K562 (cell line): Measurements from ENCODE around the gene BCL11A. TPM values are rescaled to one million over a fixed set of nuclear protein-coding genes. Genes with fewer than 3 reads are reported as not detected.

Experiments used
- ATAC-seq: fragments of 200-7000 bp; cut with Tn5 transposase; 3 replicates; pipeline ENCODE4 v1.9.1; 2020; ENCODE audit warnings: moderate library complexity
- BruUV-seq: library from RNA; stranded (reverse); fragments of 400-500 nt; replicated peaks from 2 replicates; lab custom pipeline; 2021; lab: Mats Ljungman, UMichigan
- CTCF ChIA-PET: fragments of 300-600 bp; formaldehyde crosslinking; extraction: SDS; loops from one replicate; lab custom pipeline; 2021; ENCODE audit warnings: low intra/inter-chr PET ratio; lab: Yijun Ruan, JAX
- POLR2A ChIA-PET: fragments of 300-600, 350-650 bp; sonication (Branson Sonifier 250); formaldehyde crosslinking; extraction: SDS; loops from one replicate; lab custom pipeline; 2021; ENCODE audit warnings: antibody characterized with exemption, inconsistent platforms; lab: Yijun Ruan, JAX
- DNase-seq, 4 experiments: peaks; one replicate each; pipeline versions ENCODE4 v3.0.0 to v3.0.0-alpha.2; 2011 to 2018; ENCODE audit warnings: low spot score in 3 of 4, mixed read lengths in 3 of 4; ENCODE audit errors: extremely low read depth in 1 of 4
- FAIRE-seq: peaks from 2 replicates; lab custom pipeline; 2011; peaks lifted over from hg19 to GRCh38; lab: Jason Lieb, UNC
- H2AFZ ChIP-seq: 2 replicates; pipeline ENCODE4 v1.6.0; 2011; ENCODE audit warnings: low read depth, low read length, control low read depth, inconsistent platforms
- H3K27ac ChIP-seq: fragments of 200-600 bp; 3 replicates; pipeline ENCODE4 v1.8.0; 2011; ENCODE audit warnings: low read depth, mild to moderate bottlenecking, control low read depth, inconsistent platforms, low read length, moderate library complexity, mixed read lengths; ENCODE audit errors: extremely low read depth
- H3K27me3 ChIP-seq, 2 experiments: fragments of 300-600 bp in 1 of 2; 2 replicates in 1 of 2; 3 replicates in 1 of 2; pipeline versions ENCODE4 v1.6.0 to v1.8.0; 2011; ENCODE audit warnings: inconsistent platforms in 2 of 2, low read length in 2 of 2, mild to moderate bottlenecking in 1 of 2, mixed read lengths in 1 of 2, moderate library complexity in 1 of 2; ENCODE audit not compliant: control insufficient read depth in 2 of 2, insufficient read depth in 2 of 2
- H3K36me3 ChIP-seq: fragments of 300-600 bp; 3 replicates; pipeline ENCODE4 v1.8.0; 2011; ENCODE audit warnings: mild to moderate bottlenecking, low read length, inconsistent platforms; ENCODE audit not compliant: control insufficient read depth, insufficient read depth
- H3K4me1 ChIP-seq, 2 experiments: fragments of 200-600 bp in 1 of 2; replicated peaks in 1 of 2; 2 replicates in 1 of 2; 3 replicates in 1 of 2; pipeline versions ENCODE4 v1.5.1 to v1.8.0; 2011; ENCODE audit warnings: inconsistent platforms in 2 of 2, low read length in 2 of 2, mild to moderate bottlenecking in 1 of 2, mixed read lengths in 1 of 2, moderate library complexity in 1 of 2; ENCODE audit not compliant: control insufficient read depth in 2 of 2, insufficient read depth in 2 of 2
- H3K4me2 ChIP-seq: 2 replicates; pipeline ENCODE4 v1.6.1; 2011; ENCODE audit warnings: low read length, control low read depth, inconsistent platforms, mixed read lengths; ENCODE audit not compliant: insufficient read depth
- H3K4me3 ChIP-seq: fragments of 200-600 bp; sonication (generic), shearing (Covaris generic); 2 replicates; pipeline ENCODE4 v1.5.1; 2016; ENCODE audit warnings: control low read depth, inconsistent platforms
- H3K79me2 ChIP-seq: fragments of 200-600 bp; 3 replicates; pipeline ENCODE4 v1.8.0; 2011; ENCODE audit warnings: low read length, inconsistent platforms; ENCODE audit not compliant: control insufficient read depth, insufficient read depth
- H3K9ac ChIP-seq, 2 experiments: 2 replicates each; pipeline versions ENCODE4 v1.6.0 to v1.6.1; 2011; ENCODE audit warnings: low read depth in 2 of 2, low read length in 2 of 2, control low read depth in 1 of 2, inconsistent platforms in 1 of 2, mild to moderate bottlenecking in 1 of 2, mixed read lengths in 1 of 2; ENCODE audit not compliant: insufficient read depth in 1 of 2
- H3K9me1 ChIP-seq: one replicate; pipeline ENCODE4 v1.6.0; 2011; ENCODE audit warnings: inconsistent platforms, mild to moderate bottlenecking, low read length, moderate library complexity; ENCODE audit not compliant: control insufficient read depth, insufficient read depth
- H3K9me3 ChIP-seq: replicated peaks from 2 replicates; pipeline ENCODE4 v1.5.1; 2011; ENCODE audit warnings: low read depth, low read length, inconsistent platforms; ENCODE audit not compliant: control insufficient read depth, insufficient read depth
- H4K20me1 ChIP-seq: replicated peaks from 2 replicates; pipeline ENCODE4 v1.6.1; 2011; ENCODE audit warnings: low read length, inconsistent platforms, mixed read lengths; ENCODE audit not compliant: control insufficient read depth, insufficient read depth
- CREB1 ChIP-seq, 2 experiments: sonication (generic) in 1 of 2; formaldehyde crosslinking in 1 of 2; IDR thresholded peaks; 2 replicates each; pipeline versions ENCODE4 v1.6.1 to v1.8.0; 2012 to 2022; ENCODE audit warnings: inconsistent platforms in 1 of 2, mild to moderate bottlenecking in 1 of 2, missing genetic modification reagents in 1 of 2, moderate library complexity in 1 of 2
- CREM ChIP-seq: IDR thresholded peaks from 2 replicates; pipeline ENCODE4 v1.6.1; 2014; ENCODE audit warnings: antibody characterized with exemption, low read depth
- EWSR1 ChIP-seq: fragments of 450-650 bp; IDR thresholded peaks from 2 replicates; pipeline ENCODE4 v1.6.1; 2018; ENCODE audit warnings: borderline replicate concordance, mild to moderate bottlenecking, low read depth, moderate library complexity; ENCODE audit not compliant: partially characterized antibody
- NFYB ChIP-seq: IDR thresholded peaks from 2 replicates; pipeline ENCODE4 v1.6.1; 2011; ENCODE audit warnings: mild to moderate bottlenecking, moderate library complexity; ENCODE audit not compliant: insufficient read length; ENCODE audit errors: extremely low read depth
- PRMT5 ChIP-seq: sonication (generic); formaldehyde crosslinking; IDR thresholded peaks from 2 replicates; pipeline ENCODE4 v1.5.0; 2020; ENCODE audit warnings: missing genetic modification reagents
- SNRNP70 ChIP-seq: fragments of 200-400 bp; formaldehyde crosslinking; optimal IDR thresholded peaks from 2 replicates; pipeline ENCODE3; 2017; ENCODE audit warnings: low read depth, low read length
- SP1 ChIP-seq: sonication (generic); formaldehyde crosslinking; IDR thresholded peaks from 2 replicates; pipeline ENCODE4 v1.8.1; 2022; ENCODE audit warnings: mild to moderate bottlenecking, missing genetic modification reagents
- SREBF1 ChIP-seq: fragments of 150-350 bp; IDR thresholded peaks from 2 replicates; pipeline ENCODE4 v1.6.1; 2014; ENCODE audit warnings: antibody characterized with exemption, low read depth, low read length, borderline replicate concordance
- STAT5A ChIP-seq: IDR thresholded peaks from 2 replicates; pipeline ENCODE4 v1.6.1; 2012; ENCODE audit warnings: low read length, inconsistent platforms, borderline replicate concordance
- U2AF2 ChIP-seq: fragments of 200-400 bp; formaldehyde crosslinking; optimal IDR thresholded peaks from 2 replicates; pipeline ENCODE3; 2017; ENCODE audit warnings: low read depth, mild to moderate bottlenecking, low read length
- ZC3H11A ChIP-seq: IDR thresholded peaks from 2 replicates; pipeline ENCODE4 v1.6.1; 2012; ENCODE audit warnings: low read depth, low read length, improper control_type of control experiment
- ZNF239 ChIP-seq: fragments of 250-450 bp; sonication (Bioruptor Pico); IDR thresholded peaks from 2 replicates; pipeline ENCODE4 v1.4.0; 2020; ENCODE audit warnings: mild to moderate bottlenecking
- ZNF408 ChIP-seq: fragments of 250-450 bp; sonication (Bioruptor Pico); IDR thresholded peaks from 2 replicates; pipeline ENCODE4 v1.4.0; 2020; ENCODE audit warnings: low read depth, mild to moderate bottlenecking, moderate library complexity
- WGBS: fragments of 100-300 bp; shearing (Covaris generic); methylation state at CpG from one replicate; pipeline ENCODE4 v1.1.6; 2016; ENCODE audit warnings: low coverage, mixed read lengths; ENCODE audit not compliant: insufficient coverage; ENCODE audit errors: missing lambda C conversion rate; 5-methylcytosine and 5-hydroxymethylcytosine counted together
- in situ Hi-C: fragments of 300-500 bp; cut with MboI; formaldehyde crosslinking; loops from 4 replicates; pipeline ENCODE4 v1.15.0; 2018; ENCODE audit warnings: inconsistent platforms, mixed read lengths
- intact Hi-C: fragments of 100-400 bp; cut with micrococcal nuclease; formaldehyde crosslinking; loops from 2 replicates; pipeline ENCODE4 v1.14.2; 2022
- polyA plus RNA-seq, 8 experiments: library from polyadenylated mRNA; depleted of rRNA in 4 of 8; stranded (reverse) in 5 of 8; unstranded in 3 of 8; fragments of >200 nt; fragmentation: Nextera tagmentation in 2 of 8; fragmentation: Illumina TruSeq in 1 of 8; extraction: Ambion mirVana in 2 of 8; extraction: Trizol in 1 of 8; gene quantifications; 2 replicates each; pipeline versions ENCODE4 v1.2.1 to v1.2.3, GENCODE V29; 2011 to 2014; ENCODE audit warnings: inconsistent platforms in 1 of 8, missing spikeins in 1 of 8
- total RNA-seq, 7 experiments: library from RNA; depleted of rRNA in 6 of 7; stranded (reverse); fragments of >200 nt in 6 of 7; fragmentation: Illumina TruSeq in 2 of 7; extraction: Trizol in 2 of 7; gene quantifications; 2 replicates each; pipeline versions ENCODE4 v1.2.1 to v1.2.3, GENCODE V29; 2011 to 2021; ENCODE audit warnings: low replicate concordance in 1 of 7
- TF ChIP-seq, protein P1 (sequence below), 3 experiments: fragments of 200-800 bp in 1 of 3; fragments of 250-450 bp in 1 of 3; fragments of 450-650 bp in 1 of 3; sonication (Bioruptor Pico) in 1 of 3; sonication (Bioruptor generic) in 1 of 3; formaldehyde crosslinking in 1 of 3; IDR thresholded peaks; 2 replicates each; pipeline versions ENCODE4 v1.6.1 to v1.8.0; 2016 to 2022; ENCODE audit warnings: mild to moderate bottlenecking in 2 of 3, missing genetic modification characterization in 2 of 3, missing compliant biosample characterization in 1 of 3, moderate library complexity in 1 of 3
- TF ChIP-seq, protein P2 (sequence below): fragments of 450-650 bp; IDR thresholded peaks from 2 replicates; pipeline ENCODE4 v1.6.1; 2018; ENCODE audit warnings: mild to moderate bottlenecking, low read depth; ENCODE audit not compliant: partially characterized antibody
- TF ChIP-seq, protein P3 (sequence below): fragments of 250-450 bp; sonication (Bioruptor Pico); IDR thresholded peaks from 2 replicates; pipeline ENCODE4 v1.9.0; 2021; ENCODE audit warnings: mild to moderate bottlenecking, inconsistent platforms

Gene BCL11A
- total and polyA plus RNA-seq, 9 of the 15 experiments (the other 6 are each of a cell fraction or from before 2014, with no cell fraction given) = 0.13 TPM; not detected in 8

DNA sequence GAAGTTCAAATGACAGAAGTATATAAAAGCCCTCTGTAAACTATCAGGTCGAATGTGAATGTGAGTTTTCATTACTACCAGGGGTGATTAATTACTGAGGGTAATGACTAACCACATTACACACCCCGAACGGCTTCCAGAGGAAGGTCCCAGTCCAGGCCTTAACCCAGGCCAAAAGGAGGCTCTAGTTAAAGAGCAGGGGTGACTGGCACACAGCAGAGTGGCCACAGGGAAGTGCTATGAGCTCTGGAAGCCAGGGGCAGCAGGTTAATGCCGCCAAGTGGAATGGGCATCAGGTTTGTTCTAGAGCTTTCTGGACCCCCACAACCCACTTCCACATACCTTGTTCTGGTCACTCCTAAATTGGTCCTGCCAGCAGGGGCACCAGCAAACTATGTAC is 87.7 kb downstream of the BCL11A start:
- ATAC-seq (no peak), FAIRE-seq (no peak), DNase-seq (no peak)
- Histone ChIP-seq H3K36me3 (no peaks in the 10 kb centered on the region), H3K9me3 (no peaks in the 10 kb centered on the region), H3K79me2 (no peaks in the 10 kb centered on the region), H4K20me1 (no peaks in the 10 kb centered on the region), H3K4me2 (no peak overlapping the region), H3K9me1 (no peaks in the 10 kb centered on the region), H3K4me3 (no peak overlapping the region), H3K27me3 (peaks cover 3 to 19% of the 10 kb centered on the region in 2 experiments; a peak in 3 of 5 replicates), H3K4me1 (peaks cover 0 to 8% of the 10 kb centered on the region in 2 experiments; a peak in 2 of 5 replicates), H2AFZ (no peak overlapping the region), H3K27ac (no peak overlapping the region), H3K9ac (no peak overlapping the region)
- BruUV-seq = no TSS peak
- 2% methylated on average over 4 of the region's 4 CpGs for WGBS
- CTCF ChIA-PET = no interaction called here
- intact Hi-C loops = no loop called here
- in situ Hi-C loops = no loop called here
- POLR2A ChIA-PET = no interaction called here
- no peak for TF ChIP-seq ZC3H11A
- no peak for TF ChIP-seq SNRNP70
- TF ChIP-seq, protein P1, sequence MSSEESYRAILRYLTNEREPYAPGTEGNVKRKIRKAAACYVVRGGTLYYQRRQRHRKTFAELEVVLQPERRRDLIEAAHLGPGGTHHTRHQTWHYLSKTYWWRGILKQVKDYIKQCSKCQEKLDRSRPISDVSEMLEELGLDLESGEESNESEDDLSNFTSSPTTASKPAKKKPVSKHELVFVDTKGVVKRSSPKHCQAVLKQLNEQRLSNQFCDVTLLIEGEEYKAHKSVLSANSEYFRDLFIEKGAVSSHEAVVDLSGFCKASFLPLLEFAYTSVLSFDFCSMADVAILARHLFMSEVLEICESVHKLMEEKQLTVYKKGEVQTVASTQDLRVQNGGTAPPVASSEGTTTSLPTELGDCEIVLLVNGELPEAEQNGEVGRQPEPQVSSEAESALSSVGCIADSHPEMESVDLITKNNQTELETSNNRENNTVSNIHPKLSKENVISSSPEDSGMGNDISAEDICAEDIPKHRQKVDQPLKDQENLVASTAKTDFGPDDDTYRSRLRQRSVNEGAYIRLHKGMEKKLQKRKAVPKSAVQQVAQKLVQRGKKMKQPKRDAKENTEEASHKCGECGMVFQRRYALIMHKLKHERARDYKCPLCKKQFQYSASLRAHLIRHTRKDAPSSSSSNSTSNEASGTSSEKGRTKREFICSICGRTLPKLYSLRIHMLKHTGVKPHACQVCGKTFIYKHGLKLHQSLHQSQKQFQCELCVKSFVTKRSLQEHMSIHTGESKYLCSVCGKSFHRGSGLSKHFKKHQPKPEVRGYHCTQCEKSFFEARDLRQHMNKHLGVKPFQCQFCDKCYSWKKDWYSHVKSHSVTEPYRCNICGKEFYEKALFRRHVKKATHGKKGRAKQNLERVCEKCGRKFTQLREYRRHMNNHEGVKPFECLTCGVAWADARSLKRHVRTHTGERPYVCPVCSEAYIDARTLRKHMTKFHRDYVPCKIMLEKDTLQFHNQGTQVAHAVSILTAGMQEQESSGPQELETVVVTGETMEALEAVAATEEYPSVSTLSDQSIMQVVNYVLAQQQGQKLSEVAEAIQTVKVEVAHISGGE (CRISPR knock-in tag; IDR thresholded peaks at IDR 0.05) = no peak
- no peak for TF ChIP-seq SREBF1
- no peak for TF ChIP-seq CREM
- no peak for TF ChIP-seq SP1 (CRISPR knock-in tag)
- TF ChIP-seq NFYB = no peak
- TF ChIP-seq PRMT5 (CRISPR knock-in tag) = no peak
- TF ChIP-seq ZNF408 (CRISPR knock-in tag) = no peak
- TF ChIP-seq CREB1 (IDR thresholded peaks at IDR 0.05) = no peak
- TF ChIP-seq CREB1 (CRISPR knock-in tag; IDR thresholded peaks at IDR 0.05) = no peak
- TF ChIP-seq, protein P2, sequence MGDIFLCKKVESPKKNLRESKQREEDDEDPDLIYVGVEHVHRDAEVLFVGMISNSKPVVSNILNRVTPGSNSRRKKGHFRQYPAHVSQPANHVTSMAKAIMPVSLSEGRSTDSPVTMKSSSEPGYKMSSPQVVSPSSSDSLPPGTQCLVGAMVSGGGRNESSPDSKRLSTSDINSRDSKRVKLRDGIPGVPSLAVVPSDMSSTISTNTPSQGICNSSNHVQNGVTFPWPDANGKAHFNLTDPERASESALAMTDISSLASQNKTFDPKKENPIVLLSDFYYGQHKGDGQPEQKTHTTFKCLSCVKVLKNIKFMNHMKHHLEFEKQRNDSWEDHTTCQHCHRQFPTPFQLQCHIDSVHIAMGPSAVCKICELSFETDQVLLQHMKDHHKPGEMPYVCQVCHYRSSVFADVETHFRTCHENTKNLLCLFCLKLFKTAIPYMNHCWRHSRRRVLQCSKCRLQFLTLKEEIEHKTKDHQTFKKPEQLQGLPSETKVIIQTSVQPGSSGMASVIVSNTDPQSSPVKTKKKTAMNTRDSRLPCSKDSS = no peak
- TF ChIP-seq EWSR1 = no peak
- no peak for TF ChIP-seq ZNF239 (CRISPR knock-in tag)
- no peak for TF ChIP-seq STAT5A
- TF ChIP-seq, protein P3, sequence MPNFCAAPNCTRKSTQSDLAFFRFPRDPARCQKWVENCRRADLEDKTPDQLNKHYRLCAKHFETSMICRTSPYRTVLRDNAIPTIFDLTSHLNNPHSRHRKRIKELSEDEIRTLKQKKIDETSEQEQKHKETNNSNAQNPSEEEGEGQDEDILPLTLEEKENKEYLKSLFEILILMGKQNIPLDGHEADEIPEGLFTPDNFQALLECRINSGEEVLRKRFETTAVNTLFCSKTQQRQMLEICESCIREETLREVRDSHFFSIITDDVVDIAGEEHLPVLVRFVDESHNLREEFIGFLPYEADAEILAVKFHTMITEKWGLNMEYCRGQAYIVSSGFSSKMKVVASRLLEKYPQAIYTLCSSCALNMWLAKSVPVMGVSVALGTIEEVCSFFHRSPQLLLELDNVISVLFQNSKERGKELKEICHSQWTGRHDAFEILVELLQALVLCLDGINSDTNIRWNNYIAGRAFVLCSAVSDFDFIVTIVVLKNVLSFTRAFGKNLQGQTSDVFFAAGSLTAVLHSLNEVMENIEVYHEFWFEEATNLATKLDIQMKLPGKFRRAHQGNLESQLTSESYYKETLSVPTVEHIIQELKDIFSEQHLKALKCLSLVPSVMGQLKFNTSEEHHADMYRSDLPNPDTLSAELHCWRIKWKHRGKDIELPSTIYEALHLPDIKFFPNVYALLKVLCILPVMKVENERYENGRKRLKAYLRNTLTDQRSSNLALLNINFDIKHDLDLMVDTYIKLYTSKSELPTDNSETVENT (CRISPR knock-in tag) = no peak
- TF ChIP-seq U2AF2 = no peak
